ENCODE measurements around the gene CRTC2.

- TF ChIP-seq CTCF (IDR thresholded peaks at IDR 0.05; ENCODE audit: insufficient read depth, low read length) (no peak), POLR2AphosphoS5 (IDR thresholded peaks at IDR 0.05; ENCODE audit: low read depth) (no peak), GABPA (IDR thresholded peaks at IDR 0.05; ENCODE audit: low read depth) (no peak), SPI1 (IDR thresholded peaks at IDR 0.05; ENCODE audit: borderline replicate concordance, low read depth) (no peak), REST (IDR thresholded peaks at IDR 0.05; ENCODE audit: insufficient replicate concordance, low read depth) (no peak)
Observed at GRCh38 chr1:153968000-153968363, 9.6 kb upstream of the CRTC2 start.
